GM13977 (cell line): ENCODE results near the gene LRG1.
A peak's percentile ranks its signal among the peaks of the same experiment; 100 is the strongest.

Experiments
- DNase-seq: peaks from one replicate; pipeline ENCODE4 v3.0.0; 2012; ENCODE audit warnings: low spot score
- CTCF ChIP-seq: IDR thresholded peaks from 2 replicates; pipeline ENCODE4 v1.5.1; 2012; ENCODE audit warnings: mild to moderate bottlenecking, control low read depth; ENCODE audit not compliant: insufficient read depth; ENCODE audit errors: extremely low read depth, missing control alignments
- in situ Hi-C: fragments of 300-500 bp; cut with MboI; formaldehyde crosslinking; loops from one replicate; pipeline ENCODE4 v1.12.0; 2022; ENCODE audit warnings: low sequenced_read_pairs, low pct_unique_long_range_greater_than_20kb, mixed read lengths, inconsistent platforms; ENCODE audit not compliant: unreplicated experiment

Gene LRG1

GRCh38 chr19:4556597-4557127, 16.8 kb upstream of the LRG1 start:
- no peak for TF ChIP-seq CTCF
- in situ Hi-C loops, result no loop called here
- peak; percentile 70 for DNase-seq

- no peak for DNase-seq
- in situ Hi-C loops, result no loop called here
These were observed 16.1 kb upstream of the LRG1 start for GRCh38 chr19:4555657-4556561.

GRCh38 chr19:4554717-4555116, 14.9 kb upstream of the LRG1 start:
- no peak for TF ChIP-seq CTCF
- in situ Hi-C loops, result no loop called here
- no peak for DNase-seq

More at GRCh38 chr19:4555657-4556561, 16.1 kb upstream of the LRG1 start:
- TF ChIP-seq CTCF, result no peak

GRCh38 chr19:4553775-4554174, 13.9 kb upstream of the LRG1 start:
- in situ Hi-C loops, result no loop called here
- no peak for DNase-seq
- no peak for TF ChIP-seq CTCF

GRCh38 chr19:4553092-4553695, 13.4 kb upstream of the LRG1 start:
- in situ Hi-C loops, result no loop called here
- no peak for TF ChIP-seq CTCF
- no peak for DNase-seq

- in situ Hi-C loops, result no loop called here
- no peak for TF ChIP-seq CTCF
- DNase-seq, result no peak
These were observed 12.6 kb upstream of the LRG1 start for GRCh38 chr19:4552525-4552819.
